HG02852 (cell line): ENCODE data around the gene PCDH12.

Experiments
- ATAC-seq: cut with Tn5 transposase; IDR thresholded peaks from one replicate; pipeline ENCODE4 v1.9.1; 2021; ENCODE audit warnings: mild to moderate bottlenecking, moderate library complexity; ENCODE audit not compliant: unreplicated experiment

Gene PCDH12

DNA sequence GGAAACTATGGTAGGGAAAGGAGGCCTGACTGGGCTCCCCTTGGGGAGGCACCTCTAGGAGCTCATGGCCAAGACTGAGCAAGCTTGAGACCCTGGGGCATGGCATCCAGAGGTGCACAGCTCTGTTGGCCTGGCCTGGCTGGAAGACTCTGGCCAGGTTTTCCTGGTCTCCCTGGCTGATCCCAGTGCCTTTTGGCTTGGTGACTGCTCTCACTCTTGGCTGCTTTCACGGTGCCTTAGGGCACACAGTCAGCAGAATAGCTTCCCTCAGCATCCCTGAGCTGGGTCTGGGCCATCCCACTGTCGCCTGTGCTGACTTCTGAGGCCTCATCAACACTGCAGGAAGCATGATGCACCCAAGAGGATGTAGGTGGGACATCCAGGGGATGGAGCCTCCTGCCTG lies 47.7 kb downstream of the PCDH12 start:
- ATAC-seq: no peak

DNA sequence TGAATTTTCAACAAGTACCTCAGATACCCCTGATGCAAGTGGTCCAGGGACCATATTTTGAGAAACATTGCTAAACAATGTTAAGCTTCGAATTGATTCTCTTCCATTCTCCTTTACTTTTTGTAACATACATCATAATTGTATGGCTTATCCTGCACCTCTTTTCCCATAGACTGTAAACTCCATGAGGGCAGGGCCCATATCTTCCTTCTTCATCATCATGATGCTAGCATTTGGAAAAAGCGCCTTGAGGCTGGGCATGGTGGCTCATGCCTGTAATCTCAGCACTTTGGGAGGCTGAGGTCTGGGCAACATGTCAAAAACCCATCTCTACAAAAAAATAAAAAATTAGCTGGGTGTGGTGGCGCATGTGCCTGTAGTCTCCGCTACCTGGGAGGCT lies 48.8 kb downstream of the PCDH12 start:
- no peak for ATAC-seq

DNA sequence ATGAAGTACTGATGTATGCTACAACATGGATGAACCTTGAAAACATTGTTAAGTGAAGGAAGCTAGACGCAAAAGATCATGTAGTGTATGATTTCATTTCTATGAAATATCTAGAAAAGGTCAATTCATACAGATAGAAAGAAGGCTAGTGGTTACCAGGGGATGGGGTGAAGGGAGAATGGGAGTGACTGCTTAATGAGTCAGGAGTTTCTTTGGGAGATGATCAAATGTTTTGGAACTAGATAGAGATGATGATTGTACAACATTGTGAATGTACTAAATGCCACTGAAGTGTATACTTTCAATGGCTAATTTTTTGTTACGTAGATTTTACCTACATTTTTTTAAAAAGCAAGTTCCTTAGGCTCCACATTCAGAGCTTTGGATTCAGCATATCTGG lies 49.2 kb downstream of the PCDH12 start:
- ATAC-seq: no peak

DNA sequence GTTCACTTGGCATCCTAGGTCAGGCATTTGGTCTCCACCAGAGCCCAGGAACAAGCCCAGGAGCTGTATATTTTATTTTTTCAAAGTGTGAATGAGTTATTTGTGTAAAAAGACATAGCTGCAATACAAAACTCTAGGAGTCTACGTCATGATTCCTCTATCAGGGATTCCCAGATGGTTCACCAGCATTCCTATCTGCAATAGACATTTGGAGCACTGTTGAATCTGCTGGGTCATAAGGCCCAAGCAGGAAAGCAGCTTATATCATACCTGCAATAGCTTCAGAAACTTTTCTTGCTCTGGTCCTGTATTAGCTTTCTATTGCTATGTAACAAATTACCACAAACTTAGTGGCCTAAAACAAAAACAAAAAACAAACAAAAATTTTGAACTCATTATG lies 51.0 kb downstream of the PCDH12 start:
- ATAC-seq: no peak

DNA sequence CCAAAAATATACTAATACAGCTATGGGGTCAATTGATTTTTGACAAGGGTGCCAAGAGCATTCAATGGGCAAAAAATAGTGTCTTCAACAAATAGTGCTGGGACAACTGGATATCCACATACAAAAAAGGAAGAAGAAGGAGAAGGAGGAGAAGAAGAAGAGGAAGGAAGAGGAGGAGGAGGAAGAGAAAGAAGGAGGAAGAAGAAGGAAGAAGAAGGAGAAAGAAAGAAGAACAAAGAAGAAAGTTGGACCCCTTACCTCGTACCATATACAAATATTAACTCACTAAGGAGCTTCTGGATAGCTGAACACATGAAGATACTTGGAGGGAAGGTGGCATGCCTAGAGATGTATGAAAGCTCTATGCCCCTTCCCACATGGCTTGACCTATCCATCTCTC lies 51.5 kb downstream of the PCDH12 start:
- ATAC-seq: no peak

DNA sequence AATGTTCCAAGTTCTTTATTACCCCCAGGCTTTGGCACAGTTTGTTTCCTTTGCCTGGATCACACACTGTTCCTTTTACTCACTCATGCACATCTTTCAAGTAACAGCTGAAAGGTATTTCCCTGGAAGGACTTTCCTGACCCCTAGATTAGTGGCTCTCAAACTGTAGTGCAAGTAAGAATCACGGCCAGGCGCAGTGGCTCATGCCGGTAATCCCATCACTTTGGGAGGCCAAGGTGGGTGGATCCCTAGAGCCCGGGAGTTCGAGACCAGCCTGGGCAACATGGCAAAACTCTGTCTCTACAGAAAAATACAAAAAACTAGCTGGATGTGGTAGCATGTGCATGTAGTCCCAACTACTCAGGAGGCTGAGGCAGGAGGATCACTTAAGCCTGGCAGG lies 53.5 kb downstream of the PCDH12 start:
- no peak for ATAC-seq

DNA sequence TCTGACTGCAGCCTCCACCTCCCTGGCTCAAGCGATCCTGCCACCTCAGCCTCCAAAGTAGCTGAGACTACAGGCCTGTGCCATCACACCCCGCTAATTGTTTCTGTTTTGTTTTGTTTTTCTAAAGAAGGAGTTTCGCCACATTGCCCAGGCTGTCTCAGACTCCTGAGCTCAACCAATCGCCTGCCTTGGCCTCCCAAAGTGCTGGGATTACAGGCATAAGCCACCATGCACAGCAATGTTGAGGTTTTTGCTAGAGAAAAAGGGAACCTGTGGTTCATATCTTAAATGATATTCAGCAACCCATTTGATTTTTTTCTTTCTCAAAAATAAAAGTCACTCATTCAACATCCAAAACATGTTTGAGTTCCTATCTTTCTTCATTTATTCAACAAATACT lies 54.7 kb downstream of the PCDH12 start:
- no peak for ATAC-seq

DNA sequence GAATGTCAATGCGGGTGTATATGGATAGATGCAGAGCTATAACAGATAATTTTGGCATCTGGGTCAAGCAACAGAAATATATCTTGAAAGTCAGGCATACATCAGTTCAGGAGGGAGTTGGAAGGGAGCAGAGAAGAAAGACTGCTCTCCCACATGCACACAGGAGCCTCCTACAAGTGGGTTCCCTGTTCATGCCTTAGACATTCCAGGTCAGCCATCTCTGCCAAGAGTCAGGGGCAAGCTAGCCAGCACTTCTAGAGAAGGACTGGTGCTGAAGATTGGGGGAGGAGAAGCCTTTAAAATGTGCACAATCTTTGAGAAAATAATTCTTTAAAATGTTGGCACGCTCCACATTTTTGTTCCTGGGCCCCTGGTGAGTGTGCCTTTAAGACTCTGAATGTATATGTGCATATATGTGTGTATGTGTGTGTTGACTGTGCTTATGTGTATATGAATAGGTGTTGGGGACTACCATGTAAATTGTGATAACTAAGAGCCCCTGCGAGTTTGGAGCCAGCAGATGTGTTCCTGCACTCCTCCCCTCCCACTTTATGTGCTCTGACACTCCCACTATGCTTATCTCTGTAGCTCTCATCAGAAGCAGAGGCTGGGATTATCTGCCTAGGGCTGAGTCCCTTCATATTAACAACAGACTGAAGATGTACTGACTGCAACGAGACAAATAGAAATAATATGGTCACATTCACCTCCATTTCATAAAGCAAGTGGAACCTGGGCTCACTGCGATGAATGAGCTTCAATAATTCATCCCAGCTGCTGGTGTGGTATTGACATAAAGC lies 55.8 kb downstream of the PCDH12 start:
- no peak for ATAC-seq

DNA sequence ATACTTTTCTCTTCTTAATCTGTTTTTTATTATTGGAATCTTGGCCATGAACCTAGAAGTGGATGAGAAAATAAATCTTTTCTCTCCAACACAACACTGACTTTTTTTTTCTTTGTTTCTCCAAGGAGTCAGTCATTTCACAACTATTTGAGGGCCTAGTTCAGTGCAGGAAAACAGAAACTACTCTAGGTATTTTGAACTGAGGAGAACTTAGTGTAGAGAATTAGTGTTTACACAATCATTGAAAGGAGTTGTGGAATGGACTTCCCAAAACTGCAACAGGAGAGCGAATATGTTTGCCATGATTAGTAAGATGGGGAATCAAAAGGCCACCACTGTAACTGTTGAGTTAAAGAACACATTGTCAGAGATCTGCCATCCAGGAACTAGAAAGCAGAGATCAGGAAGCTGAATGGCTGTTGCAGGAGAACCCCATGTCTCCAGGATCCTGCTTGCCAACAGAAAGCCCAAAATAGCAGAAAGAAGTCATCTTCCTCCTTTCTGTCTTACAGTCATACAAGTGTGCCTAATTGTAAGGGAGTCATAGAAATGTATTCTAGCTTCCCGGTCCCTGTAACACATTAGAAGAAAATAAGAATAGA lies 59.5 kb downstream of the PCDH12 start:
- no peak for ATAC-seq

DNA sequence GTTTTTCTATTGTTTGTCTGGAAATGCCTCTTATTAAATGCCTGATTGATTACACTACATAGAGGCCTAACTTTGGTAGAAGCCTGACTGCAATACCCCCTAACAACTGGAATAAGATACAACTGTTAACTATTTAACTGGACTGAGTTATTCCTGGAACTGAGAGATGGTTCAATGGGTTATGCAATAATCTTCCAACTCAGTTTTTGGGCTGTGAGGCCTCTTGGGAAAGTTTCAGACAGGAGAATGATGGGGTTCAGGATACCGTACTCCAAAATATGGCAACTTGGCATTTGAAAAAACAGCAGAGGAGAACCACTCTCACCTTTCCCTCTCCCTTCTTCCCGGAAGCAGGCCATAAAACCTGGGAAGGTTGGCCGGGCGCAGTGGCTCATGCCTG lies 60.6 kb downstream of the PCDH12 start:
- ATAC-seq: no peak
